SKM-1 treated with dmso at 0.1 percent for 144 hours (cell line): ENCODE measurements around the gene ATP12A.

Experiments used
- DNase-seq: peaks from one replicate; lab custom pipeline; 2025; ENCODE audit not compliant: unreplicated experiment; lab: John Stamatoyannopoulos, UW

The ATP12A gene

GRCh38 chr13:24680258-24680920 lies at the start of gene ATP12A:
Gene ATP12A, plus strand, starts transcription at chr13:24680408. Its CDS starts 336 bp downstream, at chr13:24680744.
- no peak for DNase-seq

DNA sequence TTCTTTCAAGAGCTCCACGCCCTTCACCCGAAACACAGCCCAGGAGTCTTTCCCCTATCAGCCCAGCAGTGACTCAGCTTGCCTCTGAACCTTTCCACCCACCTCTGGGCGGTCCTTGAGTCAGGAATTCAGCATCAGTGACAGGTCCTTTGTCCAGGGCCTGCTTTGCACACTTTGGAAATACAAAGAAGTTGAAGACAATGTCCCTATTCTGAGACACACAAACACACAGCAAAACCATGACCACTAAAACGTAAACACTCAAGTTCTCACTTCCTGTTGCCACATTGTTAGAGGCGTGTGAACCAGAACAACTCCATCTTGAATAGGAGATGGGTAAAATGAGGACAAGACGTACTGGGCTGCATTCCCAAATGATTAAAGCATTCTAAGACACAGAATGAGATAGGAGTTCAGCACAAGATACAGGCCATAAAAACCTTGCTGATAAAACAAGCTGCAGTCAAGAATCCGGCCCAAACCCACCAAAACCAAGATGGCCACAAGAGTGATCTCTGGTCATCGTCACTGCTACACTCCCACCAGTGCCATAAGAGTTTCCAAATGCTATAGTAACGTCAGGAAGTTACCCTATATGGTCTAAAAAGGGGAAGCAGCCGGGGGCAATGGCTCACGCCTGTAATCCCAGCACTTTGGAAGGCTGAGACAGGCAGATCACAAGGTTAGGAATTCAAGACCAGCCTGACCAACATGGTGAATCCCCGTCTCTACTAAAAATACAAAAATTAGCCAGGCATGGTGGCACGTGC lies 49.2 kb upstream of the ATP12A start:
- no peak for DNase-seq

GRCh38 chr13:24631922-24632321 lies 48.3 kb upstream of the ATP12A start:
- DNase-seq = no peak

- no peak for DNase-seq
These were observed 47.7 kb upstream of the ATP12A start for GRCh38 chr13:24632382-24633121.

DNA sequence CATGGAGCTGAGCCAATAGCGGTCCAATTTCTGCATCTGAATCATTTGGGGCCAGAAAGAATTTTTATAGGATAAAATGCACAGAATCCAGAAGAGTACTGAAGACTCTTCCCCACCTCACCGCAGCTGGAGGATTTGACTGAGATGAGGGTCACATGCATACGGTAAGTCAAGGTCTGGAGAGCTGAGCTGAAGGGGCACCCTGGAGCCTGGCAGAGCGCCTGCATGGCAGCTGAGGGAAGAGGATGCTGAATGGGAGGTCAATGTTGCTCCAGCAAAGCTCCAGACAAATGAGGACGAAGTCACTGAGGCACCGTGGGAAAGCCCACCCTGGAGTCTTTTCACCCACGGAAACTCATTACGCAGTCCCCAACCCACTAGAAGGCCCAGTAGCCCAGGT lies 43.4 kb upstream of the ATP12A start:
- DNase-seq = no peak

DNA sequence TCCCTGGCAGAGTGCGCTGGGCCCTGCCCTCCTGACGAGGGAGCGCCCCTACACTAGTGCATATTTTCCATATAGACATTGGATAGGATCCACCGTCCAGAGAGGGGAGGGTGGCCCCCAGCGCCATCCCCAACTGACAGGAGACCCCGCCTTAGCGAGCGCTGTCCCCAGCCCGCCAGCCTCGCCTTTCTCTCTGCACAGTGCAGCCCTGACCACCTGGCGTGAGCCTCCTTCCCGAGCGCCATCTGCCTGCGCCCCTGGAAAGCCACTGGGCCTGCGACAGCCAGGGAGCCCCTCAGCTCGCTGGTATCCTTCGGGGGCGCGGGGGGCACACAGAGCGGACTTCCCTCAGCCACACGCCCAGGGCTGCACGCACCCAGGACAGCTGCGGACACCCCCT lies 42.1 kb upstream of the ATP12A start:
- no peak for DNase-seq

DNA sequence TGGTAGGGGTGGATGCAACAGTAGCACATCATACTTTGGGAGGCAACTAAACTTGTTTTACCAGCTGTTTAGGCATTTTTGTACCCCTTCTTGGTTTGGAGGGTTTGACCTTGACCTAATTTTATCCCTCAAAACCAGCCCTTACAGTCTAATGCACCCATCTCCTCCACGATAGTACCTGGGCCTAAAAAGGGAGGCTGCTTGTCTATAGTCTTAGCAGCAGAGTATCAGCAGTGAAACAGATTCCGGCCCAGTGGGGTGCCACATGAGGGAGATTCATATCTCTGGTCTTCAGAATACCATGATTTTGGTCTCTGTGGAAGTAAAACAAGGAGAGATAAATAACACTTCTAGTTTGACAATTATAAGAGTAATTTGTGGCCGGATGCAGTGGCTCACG lies 39.5 kb upstream of the ATP12A start:
- DNase-seq = no peak

DNA sequence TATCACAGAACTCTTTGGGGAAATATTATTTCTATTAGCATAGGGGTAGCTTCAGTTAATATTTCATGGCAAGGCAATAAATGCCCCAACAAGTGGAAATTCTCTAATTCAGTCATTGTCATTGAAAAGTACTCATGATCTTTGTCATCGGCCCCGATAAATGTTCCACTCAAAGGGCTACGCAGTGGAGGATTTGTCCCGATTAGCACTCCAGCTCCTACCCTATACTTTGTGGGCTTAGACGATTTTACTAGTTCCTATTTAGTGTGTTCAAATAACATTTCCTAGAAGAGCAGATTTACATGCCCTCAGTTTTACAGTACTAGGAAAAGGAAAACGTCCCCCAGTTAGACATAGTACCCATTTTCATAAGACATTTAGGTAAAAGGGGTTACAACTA lies 38.0 kb upstream of the ATP12A start:
- DNase-seq = no peak

- no peak for DNase-seq
These were observed 36.2 kb upstream of the ATP12A start for GRCh38 chr13:24644036-24644435.

DNA sequence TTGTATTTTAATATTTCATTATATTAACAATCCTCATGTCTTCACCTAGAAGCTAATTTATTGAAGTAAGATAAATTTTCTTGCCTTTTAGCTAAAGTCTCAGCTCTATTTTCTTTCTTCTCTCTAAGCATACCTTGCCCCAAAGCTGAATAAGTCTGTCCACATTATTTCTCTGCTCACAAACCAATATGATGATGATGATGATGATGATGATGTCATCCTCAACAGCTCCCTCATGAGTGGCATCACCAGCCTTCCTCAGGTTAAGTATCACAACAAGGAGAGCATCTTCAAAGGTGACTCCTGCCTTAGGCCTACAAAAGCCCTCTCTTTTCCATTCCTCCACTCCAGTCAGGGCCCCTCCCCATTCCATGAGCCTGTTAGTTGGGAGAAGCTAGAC lies 31.9 kb upstream of the ATP12A start:
- DNase-seq = no peak

- DNase-seq = no peak
These were observed 31.1 kb upstream of the ATP12A start for GRCh38 chr13:24648983-24649687.

DNA sequence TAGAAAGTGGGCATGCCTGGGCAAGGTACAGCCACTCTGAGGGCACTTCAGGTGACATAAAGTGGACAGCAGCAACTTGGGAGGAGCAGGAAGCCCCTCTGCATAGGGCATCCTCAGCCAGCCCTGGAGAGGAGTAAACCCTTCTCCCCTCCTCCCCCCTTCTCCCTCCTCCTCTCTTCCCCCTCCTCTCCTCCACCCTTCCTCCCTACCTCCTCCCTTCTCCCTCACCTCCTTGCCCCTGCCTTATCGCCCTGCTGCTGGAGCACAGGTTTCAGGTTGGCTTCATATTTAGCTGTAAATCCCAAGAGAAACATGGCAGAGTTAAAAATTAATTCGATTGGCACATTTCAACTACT lies 30.5 kb upstream of the ATP12A start:
- no peak for DNase-seq

GRCh38 chr13:24650161-24650560 lies 30.0 kb upstream of the ATP12A start:
- DNase-seq = no peak

DNA sequence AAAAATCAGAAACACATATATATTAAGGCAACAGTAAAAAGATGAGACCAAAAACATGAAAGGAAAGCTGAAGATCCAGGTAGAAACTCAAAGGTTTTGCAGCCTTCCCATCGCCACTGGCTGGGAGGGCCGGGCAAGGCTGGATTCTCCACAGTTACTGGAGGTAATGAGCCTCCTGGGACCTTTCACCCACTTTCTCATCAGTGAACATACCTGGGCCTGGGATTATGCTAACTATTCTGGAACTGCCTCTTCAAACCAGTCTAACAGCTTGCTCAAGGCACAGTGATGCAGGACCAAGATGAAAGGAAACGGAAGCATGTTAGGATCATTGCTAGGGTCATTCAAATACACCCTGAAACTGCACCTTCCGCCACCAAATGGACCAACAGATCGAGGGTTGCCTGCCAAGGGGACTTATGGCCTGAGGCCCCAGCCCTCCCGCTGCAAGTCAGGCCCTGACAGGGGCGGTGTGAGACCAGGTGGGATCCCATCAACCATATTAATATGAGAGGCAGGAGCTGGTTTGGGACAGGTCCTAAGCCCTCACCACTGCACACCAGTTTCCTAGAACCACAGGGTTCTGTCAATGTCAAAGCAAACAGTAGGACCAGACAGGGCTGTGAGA lies 28.4 kb upstream of the ATP12A start:
- DNase-seq = no peak

GRCh38 chr13:24652359-24652758 lies 27.8 kb upstream of the ATP12A start:
- no peak for DNase-seq

GRCh38 chr13:24654741-24655140 lies 25.5 kb upstream of the ATP12A start:
- DNase-seq = no peak

- no peak for DNase-seq
These were observed 21.0 kb upstream of the ATP12A start for GRCh38 chr13:24659239-24659638.

- DNase-seq = no peak
These were observed 20.0 kb upstream of the ATP12A start for GRCh38 chr13:24660023-24660741.

DNA sequence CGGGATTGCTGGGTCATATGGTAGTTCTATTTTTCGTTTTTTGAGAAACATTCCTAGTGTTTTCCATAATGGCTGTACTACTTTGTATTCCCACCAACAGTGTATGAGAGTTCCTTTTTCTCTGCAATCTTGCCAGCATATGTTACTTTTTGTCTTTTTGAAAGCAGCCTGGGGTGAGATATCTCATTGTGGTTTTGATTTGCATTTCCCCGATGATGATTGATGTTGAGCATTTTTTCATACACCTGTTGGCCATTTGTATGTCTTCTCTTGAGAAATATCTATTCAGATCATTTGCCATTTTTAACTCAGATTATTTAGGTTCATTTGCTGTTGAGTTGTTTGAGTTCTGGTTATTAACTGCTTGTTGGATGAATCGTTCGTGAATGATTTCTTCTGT lies 18.5 kb upstream of the ATP12A start:
- DNase-seq = no peak
